Mesendoderm (in vitro differentiated cells): ENCODE results near the gene SNTG2.

Experiments
- DNase-seq: peaks from one replicate; pipeline ENCODE4 v3.0.0; 2013
- H2AK5ac ChIP-seq: 2 replicates; pipeline ENCODE4 v1.6.1; 2013; ENCODE audit warnings: low read length, inconsistent platforms
- H2BK120ac ChIP-seq: 2 replicates; pipeline ENCODE4 v1.6.1; 2013; ENCODE audit warnings: low read depth, mild to moderate bottlenecking, low read length, moderate library complexity, mixed read lengths
- H2BK15ac ChIP-seq: replicated peaks from 2 replicates; pipeline ENCODE4 v1.6.1; 2013; ENCODE audit warnings: low read depth, mild to moderate bottlenecking, moderate library complexity
- H2BK5ac ChIP-seq: 2 replicates; pipeline ENCODE4 v1.6.1; 2013; ENCODE audit warnings: low read length, inconsistent platforms
- H3K18ac ChIP-seq: 2 replicates; pipeline ENCODE4 v1.6.1; 2013; ENCODE audit warnings: mild to moderate bottlenecking, low read length, mixed read lengths
- H3K23ac ChIP-seq: one replicate; pipeline ENCODE4 v1.6.1; 2013; ENCODE audit warnings: low read length
- H3K27ac ChIP-seq: 2 replicates; pipeline ENCODE4 v1.5.1; 2013; ENCODE audit warnings: low read depth, mild to moderate bottlenecking, inconsistent platforms, low read length, moderate library complexity
- H3K27me3 ChIP-seq: 2 replicates; pipeline ENCODE4 v1.6.1; 2013; ENCODE audit warnings: low read length, control low read depth, mild to moderate bottlenecking, inconsistent platforms; ENCODE audit not compliant: insufficient read depth, poor library complexity
- H3K36me3 ChIP-seq: 2 replicates; pipeline ENCODE4 v1.6.1; 2013; ENCODE audit warnings: low read length, inconsistent platforms; ENCODE audit not compliant: control insufficient read depth, insufficient read depth
- H3K4ac ChIP-seq: one replicate; pipeline ENCODE4 v1.6.1; 2013; ENCODE audit warnings: low read depth, mild to moderate bottlenecking, low read length, moderate library complexity
- H3K4me1 ChIP-seq: 2 replicates; pipeline ENCODE4 v1.6.1; 2013; ENCODE audit warnings: low read depth, low read length, inconsistent platforms; ENCODE audit not compliant: control insufficient read depth
- H3K4me2 ChIP-seq: 2 replicates; pipeline ENCODE4 v1.6.1; 2013; ENCODE audit warnings: low read length
- H3K4me3 ChIP-seq: 2 replicates; pipeline ENCODE4 v1.5.1; 2013; ENCODE audit warnings: mild to moderate bottlenecking, low read length
- H3K56ac ChIP-seq: one replicate; pipeline ENCODE4 v1.6.1; 2013; ENCODE audit warnings: low read length
- H3K79me1 ChIP-seq: 2 replicates; pipeline ENCODE4 v1.6.1; 2013; ENCODE audit warnings: low read length, inconsistent platforms
- H3K79me2 ChIP-seq: 2 replicates; pipeline ENCODE4 v1.6.1; 2013; ENCODE audit warnings: mild to moderate bottlenecking, low read length; ENCODE audit not compliant: control insufficient read depth, insufficient read depth
- H3K9ac ChIP-seq: 2 replicates; pipeline ENCODE4 v1.6.1; 2013; ENCODE audit warnings: low read length, inconsistent platforms
- H4K5ac ChIP-seq: one replicate; pipeline ENCODE4 v1.6.1; 2013; ENCODE audit warnings: low read length
- H4K8ac ChIP-seq: one replicate; pipeline ENCODE4 v1.6.1; 2013; ENCODE audit warnings: low read depth, mild to moderate bottlenecking, control low read depth, low read length, moderate library complexity
- WGBS: extraction: QIAGEN DNeasy Blood & Tissue Kit; methylation state at CpG from one replicate; pipeline ENCODE4 v1.1.7; 2013; ENCODE audit warnings: low lambda C conversion rate, missing lambda C conversion rate; ENCODE audit not compliant: insufficient coverage; ENCODE audit errors: extremely low coverage; 5-methylcytosine and 5-hydroxymethylcytosine counted together

The SNTG2 gene

GRCh38 chr2:973129-973528 is 22.5 kb downstream of the SNTG2 start:
- Histone ChIP-seq H3K56ac (no peak overlapping the region), H3K9ac (no peak overlapping the region), H2BK5ac (no peak overlapping the region), H4K8ac (no peak overlapping the region), H4K5ac (no peak overlapping the region), H3K4me1 (no peaks in the 10 kb centered on the region), H3K4me3 (no peak overlapping the region), H3K36me3 (no peaks in the 10 kb centered on the region), H3K23ac (no peak overlapping the region), H3K18ac (no peak overlapping the region), H3K27ac (no peak overlapping the region), H3K79me1 (no peaks in the 10 kb centered on the region), H3K79me2 (no peaks in the 10 kb centered on the region), H3K4ac (no peak overlapping the region), H2BK120ac (no peak overlapping the region), H3K4me2 (no peak overlapping the region), H3K27me3 (no peaks in the 10 kb centered on the region), H2BK15ac (no peak overlapping the region), H2AK5ac (no peak overlapping the region)
- WGBS, result no CpG with 5 or more reads among the region's 3 CpGs
- DNase-seq, result no peak

- no peaks in the 10 kb centered on the region for H3K4me1 ChIP-seq
- H3K4me3 ChIP-seq, result no peak overlapping the region
- H3K9ac ChIP-seq, result no peak overlapping the region
- H3K79me1 ChIP-seq, result no peaks in the 10 kb centered on the region
- H3K4me2 ChIP-seq, result no peak overlapping the region
- no peak overlapping the region for H2BK15ac ChIP-seq
- H4K8ac ChIP-seq, result no peak overlapping the region
- H3K56ac ChIP-seq, result no peak overlapping the region
- no peaks in the 10 kb centered on the region for H3K27me3 ChIP-seq
- H4K5ac ChIP-seq, result no peak overlapping the region
- no peak overlapping the region for H2AK5ac ChIP-seq
- H3K4ac ChIP-seq, result no peak overlapping the region
- no CpG with 5 or more reads among the region's 8 CpGs for WGBS
- H3K18ac ChIP-seq, result no peak overlapping the region
- no peak for DNase-seq
- no peaks in the 10 kb centered on the region for H3K36me3 ChIP-seq
- no peak overlapping the region for H2BK5ac ChIP-seq
- H3K27ac ChIP-seq, result no peak overlapping the region
- no peak overlapping the region for H2BK120ac ChIP-seq
- H3K23ac ChIP-seq, result no peak overlapping the region
- H3K79me2 ChIP-seq, result no peaks in the 10 kb centered on the region
These were observed 23.4 kb downstream of the SNTG2 start for GRCh38 chr2:974054-974453.

DNA sequence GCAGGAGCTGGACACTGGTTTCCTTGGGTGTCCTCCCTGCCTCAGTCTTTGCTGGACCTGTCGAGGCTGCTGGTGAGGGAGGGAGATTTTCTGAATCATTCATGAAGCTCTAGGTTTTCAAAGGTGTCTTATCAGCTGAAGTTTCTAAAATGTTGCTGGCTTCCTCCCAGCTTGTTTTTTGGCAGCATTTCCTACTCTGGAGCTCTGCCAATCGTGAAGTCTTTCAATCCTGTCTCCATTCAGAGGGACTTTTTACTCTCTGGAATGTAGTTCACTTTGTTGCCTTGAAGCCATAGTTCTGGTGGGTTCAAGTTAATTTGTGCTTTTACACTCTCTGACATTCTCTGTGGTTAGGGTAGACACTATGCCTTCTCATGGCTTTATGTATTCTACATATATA is 23.9 kb downstream of the SNTG2 start:
- no peak overlapping the region for H3K4me3 ChIP-seq
- no peak overlapping the region for H3K9ac ChIP-seq
- H2BK5ac ChIP-seq, result no peak overlapping the region
- no peaks in the 10 kb centered on the region for H3K27me3 ChIP-seq
- H3K36me3 ChIP-seq, result no peaks in the 10 kb centered on the region
- DNase-seq, result no peak
- WGBS, result no CpG with 5 or more reads among the region's 2 CpGs
- H4K8ac ChIP-seq, result no peak overlapping the region
- H4K5ac ChIP-seq, result no peak overlapping the region
- no peak overlapping the region for H3K4me2 ChIP-seq
- H3K56ac ChIP-seq, result no peak overlapping the region
- H3K18ac ChIP-seq, result no peak overlapping the region
- H2BK120ac ChIP-seq, result no peak overlapping the region
- H2AK5ac ChIP-seq, result no peak overlapping the region
- H2BK15ac ChIP-seq, result no peak overlapping the region
- no peaks in the 10 kb centered on the region for H3K79me1 ChIP-seq
- no peak overlapping the region for H3K23ac ChIP-seq
- H3K4me1 ChIP-seq, result no peaks in the 10 kb centered on the region
- H3K79me2 ChIP-seq, result no peaks in the 10 kb centered on the region
- H3K4ac ChIP-seq, result no peak overlapping the region
- no peak overlapping the region for H3K27ac ChIP-seq

DNA sequence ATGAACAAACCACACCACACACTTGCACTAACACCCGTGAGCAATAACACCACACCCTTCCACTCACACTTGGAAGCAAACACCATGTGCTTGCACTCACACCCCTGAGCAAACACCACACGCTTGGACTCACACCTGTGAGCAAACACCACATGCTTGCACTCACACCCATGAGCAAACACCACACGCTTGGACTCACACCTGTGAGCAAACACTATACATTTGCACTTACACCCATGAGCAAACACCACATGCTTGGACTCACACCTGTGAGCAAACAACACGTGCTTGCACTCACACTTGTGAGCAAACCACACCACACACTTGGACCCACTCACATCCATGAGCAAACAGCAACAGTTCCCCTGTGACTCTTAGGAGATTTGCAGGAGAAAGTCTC is 24.4 kb downstream of the SNTG2 start:
- DNase-seq, result no peak
- Histone ChIP-seq H2BK15ac (no peak overlapping the region), H2AK5ac (no peak overlapping the region), H3K4me3 (no peak overlapping the region), H2BK120ac (no peak overlapping the region), H3K4me1 (no peaks in the 10 kb centered on the region), H3K9ac (no peak overlapping the region), H3K56ac (no peak overlapping the region), H3K36me3 (no peaks in the 10 kb centered on the region), H4K5ac (no peak overlapping the region), H2BK5ac (no peak overlapping the region), H3K79me2 (no peaks in the 10 kb centered on the region), H3K23ac (no peak overlapping the region), H3K18ac (no peak overlapping the region), H3K79me1 (no peaks in the 10 kb centered on the region), H4K8ac (no peak overlapping the region), H3K4ac (no peak overlapping the region), H3K27me3 (no peaks in the 10 kb centered on the region), H3K27ac (no peak overlapping the region), H3K4me2 (no peak overlapping the region)
- no CpG with 5 or more reads among the region's 4 CpGs for WGBS

DNA sequence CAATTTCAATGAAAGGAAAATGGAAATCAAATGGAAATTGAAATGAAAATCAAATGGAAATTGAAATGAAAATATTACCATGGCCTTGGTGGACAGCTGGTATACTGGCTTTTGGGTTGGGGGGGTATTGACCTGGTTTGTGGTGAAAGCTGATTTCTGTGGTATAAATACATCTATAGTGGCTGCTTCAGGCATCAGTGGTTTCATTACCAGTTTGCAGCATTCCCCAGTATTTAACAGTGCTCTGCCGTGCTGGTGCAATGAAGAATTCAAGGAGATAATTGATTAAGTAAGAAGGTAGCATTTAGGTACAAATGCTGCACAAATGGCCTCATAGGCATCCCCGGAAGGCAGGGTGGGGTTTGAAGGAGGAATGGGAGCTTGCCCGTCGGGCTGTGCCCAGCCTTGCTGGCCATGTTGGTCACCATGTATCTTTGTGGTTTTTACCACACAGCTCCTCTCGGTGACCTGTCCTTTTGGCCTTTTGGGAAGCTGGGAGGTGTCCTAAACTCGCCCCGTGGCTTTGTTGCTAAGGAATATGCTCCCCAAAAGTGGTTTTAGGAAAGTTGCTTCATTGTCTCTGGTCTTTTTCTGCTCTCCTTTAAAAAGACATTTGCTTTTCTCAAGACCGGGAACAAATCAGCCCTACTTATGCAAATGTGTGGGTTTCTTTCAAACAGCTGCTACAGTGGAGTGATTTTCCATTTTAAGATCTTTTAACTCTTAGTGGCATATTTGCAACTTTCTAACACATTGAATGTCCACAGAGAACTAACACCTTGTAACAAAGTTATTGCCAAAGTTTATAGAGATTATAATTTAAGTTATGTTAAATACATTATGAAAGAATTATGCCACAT is 28.6 kb downstream of the SNTG2 start:
- no peak overlapping the region for H3K9ac ChIP-seq
- no peak overlapping the region for H3K4ac ChIP-seq
- no CpG with 5 or more reads among the region's 8 CpGs for WGBS

GRCh38 chr2:980176-980575 is 29.5 kb downstream of the SNTG2 start:
- no peak overlapping the region for H3K27ac ChIP-seq
- no CpG with 5 or more reads among the region's 4 CpGs for WGBS
- no peak for DNase-seq

More for the DNA sequence above, 28.6 kb downstream of the SNTG2 start:
- Histone ChIP-seq H3K23ac (no peak overlapping the region), H3K4me3 (no peak overlapping the region), H3K4me1 (no peaks in the 10 kb centered on the region), H2AK5ac (no peak overlapping the region), H2BK15ac (no peak overlapping the region), H3K36me3 (no peaks in the 10 kb centered on the region), H3K27ac (no peak overlapping the region), H3K56ac (no peak overlapping the region), H3K79me1 (peaks cover 6% of the 10 kb centered on the region), H3K27me3 (no peaks in the 10 kb centered on the region), H3K79me2 (no peaks in the 10 kb centered on the region), H2BK5ac (no peak overlapping the region), H4K5ac (no peak overlapping the region), H3K18ac (no peak overlapping the region), H4K8ac (no peak overlapping the region), H3K4me2 (no peak overlapping the region), H2BK120ac (no peak overlapping the region)
- DNase-seq, result no peak

More at GRCh38 chr2:980176-980575, 29.5 kb downstream of the SNTG2 start:
- H3K18ac ChIP-seq, result no peak overlapping the region
- H4K8ac ChIP-seq, result no peak overlapping the region
- no peaks in the 10 kb centered on the region for H3K36me3 ChIP-seq
- H2BK5ac ChIP-seq, result no peak overlapping the region
- H3K9ac ChIP-seq, result no peak overlapping the region
- H3K4me1 ChIP-seq, result no peaks in the 10 kb centered on the region
- H3K4me2 ChIP-seq, result no peak overlapping the region
- H3K23ac ChIP-seq, result no peak overlapping the region
- H2BK15ac ChIP-seq, result no peak overlapping the region
- no peak overlapping the region for H3K4me3 ChIP-seq
- no peak overlapping the region for H2AK5ac ChIP-seq
- H3K4ac ChIP-seq, result no peak overlapping the region
- no peak overlapping the region for H3K56ac ChIP-seq
- H2BK120ac ChIP-seq, result no peak overlapping the region
- H3K27me3 ChIP-seq, result no peaks in the 10 kb centered on the region
- H3K79me2 ChIP-seq, result no peaks in the 10 kb centered on the region
- no peak overlapping the region for H4K5ac ChIP-seq
- peaks cover 6% of the 10 kb centered on the region for H3K79me1 ChIP-seq
